LNCaP clone FGC (cell line): ENCODE results near the gene COL21A1.

Experiments used
- DNase-seq: peaks from one replicate; pipeline ENCODE4 v3.0.0-alpha.2; 2011; ENCODE audit warnings: low read depth
- H3K4me3 ChIP-seq: 2 replicates; pipeline ENCODE4 v1.5.1; 2011; ENCODE audit warnings: mild to moderate bottlenecking, low read depth, low read length, control low read depth
- CTCF ChIP-seq: IDR thresholded peaks from 2 replicates; pipeline ENCODE4 v1.5.1; 2012; ENCODE audit warnings: mild to moderate bottlenecking; ENCODE audit not compliant: control insufficient read depth, insufficient read depth; ENCODE audit errors: extremely low read depth

The COL21A1 gene

GRCh38 chr6:56246881-56247653 is at the start of gene COL21A1:
TSS of gene COL21A1 (minus strand) at chr6:56247580. CDS start at chr6:56182618, 64,962 bp downstream.
- DNase-seq, result no peak
- TF ChIP-seq CTCF, result no peak
- H3K4me3 ChIP-seq, result no peak within 1 kb of the TSS

- TF ChIP-seq CTCF, result no peak
- no peak overlapping the region for H3K4me3 ChIP-seq
- no peak for DNase-seq
Measured at GRCh38 chr6:56293781-56294180, 46.4 kb upstream of the COL21A1 start.

- peak; percentile 30 for DNase-seq
- TF ChIP-seq CTCF, result peak; percentile 68
Measured at GRCh38 chr6:56292505-56293181, 45.3 kb upstream of the COL21A1 start.

GRCh38 chr6:56291302-56291917 is 44.0 kb upstream of the COL21A1 start:
- no peak for DNase-seq
- TF ChIP-seq CTCF, result no peak
- no peak overlapping the region for H3K4me3 ChIP-seq

More at GRCh38 chr6:56292505-56293181, 45.3 kb upstream of the COL21A1 start:
- H3K4me3 ChIP-seq, result no peak overlapping the region

GRCh38 chr6:56289721-56290120 is 42.3 kb upstream of the COL21A1 start:
- DNase-seq, result no peak
- no peak for TF ChIP-seq CTCF

GRCh38 chr6:56288347-56288746 is 41.0 kb upstream of the COL21A1 start:
- TF ChIP-seq CTCF, result no peak
- DNase-seq, result no peak
- no peak overlapping the region for H3K4me3 ChIP-seq

More at GRCh38 chr6:56289721-56290120, 42.3 kb upstream of the COL21A1 start:
- no peak overlapping the region for H3K4me3 ChIP-seq
